GM20431 (cell line): ENCODE results near the gene IMMP2L.

Experiments
- in situ Hi-C: fragments of 300-500 bp; cut with MseI, MboI; formaldehyde crosslinking; loops from one replicate; pipeline ENCODE4 v1.15.0; 2020; ENCODE audit warnings: low sequenced_read_pairs; ENCODE audit not compliant: unreplicated experiment

The IMMP2L gene

GRCh38 chr7:111560773-111561653 lies 1.3 kb downstream of the IMMP2L start:
- in situ Hi-C loops = no loop called here

GRCh38 chr7:111558991-111559390 lies 3.3 kb downstream of the IMMP2L start:
- in situ Hi-C loops = no loop called here

- in situ Hi-C loops = no loop called here
Observed at GRCh38 chr7:111556977-111557376, 5.3 kb downstream of the IMMP2L start.

- in situ Hi-C loops = no loop called here
Observed at GRCh38 chr7:111554086-111554485, 8.2 kb downstream of the IMMP2L start.

- in situ Hi-C loops = no loop called here
Observed at GRCh38 chr7:111541067-111541466, 21.2 kb downstream of the IMMP2L start.

GRCh38 chr7:111540199-111540815 lies 22.0 kb downstream of the IMMP2L start:
- in situ Hi-C loops = no loop called here

GRCh38 chr7:111537134-111537533 lies 25.2 kb downstream of the IMMP2L start:
- in situ Hi-C loops = no loop called here

GRCh38 chr7:111535142-111535870 lies 27.0 kb downstream of the IMMP2L start:
- in situ Hi-C loops = no loop called here

- in situ Hi-C loops = no loop called here
Observed at GRCh38 chr7:111532625-111533024, 29.7 kb downstream of the IMMP2L start.

- in situ Hi-C loops = no loop called here
Observed at GRCh38 chr7:111531993-111532392, 30.3 kb downstream of the IMMP2L start.

- in situ Hi-C loops = no loop called here
Observed at GRCh38 chr7:111530356-111530668, 32.0 kb downstream of the IMMP2L start.

GRCh38 chr7:111529507-111530355 lies 32.6 kb downstream of the IMMP2L start:
- in situ Hi-C loops = no loop called here

GRCh38 chr7:111528331-111528730 lies 34.0 kb downstream of the IMMP2L start:
- in situ Hi-C loops = no loop called here

- in situ Hi-C loops = no loop called here
Observed at GRCh38 chr7:111527545-111527944, 34.7 kb downstream of the IMMP2L start.

- in situ Hi-C loops = no loop called here
Observed at GRCh38 chr7:111525100-111525499, 37.2 kb downstream of the IMMP2L start.

- in situ Hi-C loops = no loop called here
Observed at GRCh38 chr7:111521660-111522059, 40.6 kb downstream of the IMMP2L start.

GRCh38 chr7:111518264-111518663 lies 44.0 kb downstream of the IMMP2L start:
- in situ Hi-C loops = no loop called here

GRCh38 chr7:111517549-111517951 lies 44.7 kb downstream of the IMMP2L start:
- in situ Hi-C loops = no loop called here

GRCh38 chr7:111516612-111517011 lies 45.7 kb downstream of the IMMP2L start:
- in situ Hi-C loops = no loop called here

GRCh38 chr7:111513566-111513965 lies 48.7 kb downstream of the IMMP2L start:
- in situ Hi-C loops = no loop called here
